ENCODE data around the gene NAV2.

Gene NAV2

GRCh38 chr11:19690885-19691284, 21.8 kb upstream of the NAV2 start:
- DNase-seq (ENCODE audit: low read depth), result no peak
- TF ChIP-seq POLR2A (IDR thresholded peaks at IDR 0.05; ENCODE audit: extremely low read depth, insufficient read length), result no peak
- no peak for TF ChIP-seq MYC (IDR thresholded peaks at IDR 0.05; ENCODE audit: low read depth, low read length)
- TF ChIP-seq CTCF (IDR thresholded peaks at IDR 0.05; ENCODE audit: low read depth, low read length), result no peak
- TF ChIP-seq MAX (IDR thresholded peaks at IDR 0.05; ENCODE audit: low read depth, low read length), result no peak
- H3K4me3 ChIP-seq (ENCODE audit: low read depth, low read length), result no peak overlapping the region

GRCh38 chr11:19691815-19692500, 20.7 kb upstream of the NAV2 start:
- no peak overlapping the region for H3K4me3 ChIP-seq (ENCODE audit: low read depth, low read length)
- TF ChIP-seq MAX (IDR thresholded peaks at IDR 0.05; ENCODE audit: low read depth, low read length) (no peak), CTCF (IDR thresholded peaks at IDR 0.05; ENCODE audit: low read depth, low read length) (no peak), MYC (IDR thresholded peaks at IDR 0.05; ENCODE audit: low read depth, low read length) (no peak), POLR2A (IDR thresholded peaks at IDR 0.05; ENCODE audit: extremely low read depth, insufficient read length) (no peak)
- no peak for DNase-seq (ENCODE audit: low read depth)

DNA sequence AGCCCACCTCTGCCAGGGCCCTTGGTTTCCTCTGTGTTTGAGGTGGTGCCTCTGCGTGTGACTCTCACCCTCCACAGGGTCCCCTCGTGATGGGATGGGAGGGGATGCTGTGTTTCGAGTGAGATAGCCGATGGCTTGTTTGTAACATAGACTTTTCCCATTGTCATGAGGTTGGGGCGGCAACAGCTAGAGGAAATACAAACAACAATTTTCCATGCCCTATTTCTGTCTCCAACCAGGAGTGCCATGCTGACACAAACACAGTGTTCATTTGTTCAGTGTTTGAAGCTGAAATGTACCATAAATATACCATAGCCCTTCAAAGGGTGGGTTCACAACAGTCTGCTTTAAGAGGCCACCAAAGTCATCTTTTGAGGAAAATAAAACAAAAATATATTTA, 19.5 kb upstream of the NAV2 start:
- no peak for TF ChIP-seq POLR2A (IDR thresholded peaks at IDR 0.05; ENCODE audit: extremely low read depth, insufficient read length)
- H3K4me3 ChIP-seq (ENCODE audit: low read depth, low read length), result no peak overlapping the region
- DNase-seq (ENCODE audit: low read depth), result no peak

GRCh38 chr11:19694796-19695345, 17.8 kb upstream of the NAV2 start:
- H3K4me3 ChIP-seq (ENCODE audit: low read depth, low read length), result no peak overlapping the region
- no peak for TF ChIP-seq MAX (IDR thresholded peaks at IDR 0.05; ENCODE audit: low read depth, low read length)
- no peak for TF ChIP-seq MYC (IDR thresholded peaks at IDR 0.05; ENCODE audit: low read depth, low read length)
- TF ChIP-seq CTCF (IDR thresholded peaks at IDR 0.05; ENCODE audit: low read depth, low read length), result no peak
- TF ChIP-seq POLR2A (IDR thresholded peaks at IDR 0.05; ENCODE audit: extremely low read depth, insufficient read length), result no peak
- DNase-seq (ENCODE audit: low read depth), result no peak

- DNase-seq (ENCODE audit: low read depth), result no peak
- no peak overlapping the region for H3K4me3 ChIP-seq (ENCODE audit: low read depth, low read length)
- TF ChIP-seq POLR2A (IDR thresholded peaks at IDR 0.05; ENCODE audit: extremely low read depth, insufficient read length) (no peak), MYC (IDR thresholded peaks at IDR 0.05; ENCODE audit: low read depth, low read length) (no peak), MAX (IDR thresholded peaks at IDR 0.05; ENCODE audit: low read depth, low read length) (no peak), CTCF (IDR thresholded peaks at IDR 0.05; ENCODE audit: low read depth, low read length) (no peak)
These were observed 16.6 kb upstream of the NAV2 start for GRCh38 chr11:19696073-19696472.

DNA sequence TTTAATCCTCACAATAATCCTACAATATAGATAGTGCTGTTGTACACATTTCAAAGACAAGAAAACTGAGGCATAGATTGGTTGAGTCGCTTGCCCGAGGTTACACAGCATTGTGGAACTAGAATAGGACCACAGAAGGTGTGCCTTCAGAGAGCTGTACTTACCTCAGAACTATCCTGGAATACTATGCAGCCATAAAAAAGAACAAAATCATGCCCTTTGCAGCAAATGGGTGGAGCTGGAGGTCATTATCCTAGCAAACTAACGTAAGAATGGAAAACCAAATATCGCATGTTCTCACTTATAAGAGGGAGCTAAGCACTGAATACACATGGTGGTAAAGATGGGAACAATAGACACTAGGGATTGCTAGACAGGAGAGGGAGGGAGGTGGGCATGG, 15.7 kb upstream of the NAV2 start:
- TF ChIP-seq MAX (IDR thresholded peaks at IDR 0.05; ENCODE audit: low read depth, low read length) (no peak), MYC (IDR thresholded peaks at IDR 0.05; ENCODE audit: low read depth, low read length) (no peak), POLR2A (IDR thresholded peaks at IDR 0.05; ENCODE audit: extremely low read depth, insufficient read length) (no peak), CTCF (IDR thresholded peaks at IDR 0.05; ENCODE audit: low read depth, low read length) (no peak)
- DNase-seq (ENCODE audit: low read depth), result no peak
- no peak overlapping the region for H3K4me3 ChIP-seq (ENCODE audit: low read depth, low read length)

Data from NB4 (cell line).